ENCODE results near the gene A4GNT.
"Not testable (repeated sequence)": the region's sequence is repeated elsewhere in the genome, so short reads cannot be mapped to it uniquely, and the experiment has no call there.

A4GNT gene

DNA sequence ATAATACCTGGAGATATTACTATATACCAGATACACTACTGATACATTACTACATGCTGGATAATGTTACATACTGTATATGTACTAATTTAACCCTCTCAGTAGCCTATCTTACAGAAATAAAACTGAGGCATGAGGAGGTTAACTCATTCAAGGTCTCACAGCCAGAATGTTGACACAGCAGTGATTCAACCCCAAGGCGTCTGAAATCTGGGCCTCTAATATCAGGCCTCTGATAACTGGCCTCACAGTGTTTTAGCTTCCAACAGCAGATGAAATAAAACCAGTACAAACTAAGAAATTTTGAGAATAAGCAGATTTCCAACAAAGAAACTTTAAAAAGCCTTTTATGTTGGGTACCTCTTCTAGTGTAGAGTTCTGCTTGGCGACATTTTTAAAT lies 40.2 kb downstream of the A4GNT start:
- TF ChIP-seq, protein P1, sequence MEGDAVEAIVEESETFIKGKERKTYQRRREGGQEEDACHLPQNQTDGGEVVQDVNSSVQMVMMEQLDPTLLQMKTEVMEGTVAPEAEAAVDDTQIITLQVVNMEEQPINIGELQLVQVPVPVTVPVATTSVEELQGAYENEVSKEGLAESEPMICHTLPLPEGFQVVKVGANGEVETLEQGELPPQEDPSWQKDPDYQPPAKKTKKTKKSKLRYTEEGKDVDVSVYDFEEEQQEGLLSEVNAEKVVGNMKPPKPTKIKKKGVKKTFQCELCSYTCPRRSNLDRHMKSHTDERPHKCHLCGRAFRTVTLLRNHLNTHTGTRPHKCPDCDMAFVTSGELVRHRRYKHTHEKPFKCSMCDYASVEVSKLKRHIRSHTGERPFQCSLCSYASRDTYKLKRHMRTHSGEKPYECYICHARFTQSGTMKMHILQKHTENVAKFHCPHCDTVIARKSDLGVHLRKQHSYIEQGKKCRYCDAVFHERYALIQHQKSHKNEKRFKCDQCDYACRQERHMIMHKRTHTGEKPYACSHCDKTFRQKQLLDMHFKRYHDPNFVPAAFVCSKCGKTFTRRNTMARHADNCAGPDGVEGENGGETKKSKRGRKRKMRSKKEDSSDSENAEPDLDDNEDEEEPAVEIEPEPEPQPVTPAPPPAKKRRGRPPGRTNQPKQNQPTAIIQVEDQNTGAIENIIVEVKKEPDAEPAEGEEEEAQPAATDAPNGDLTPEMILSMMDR (IDR thresholded peaks at IDR 0.05; ENCODE audit: insufficient read depth, low read depth, low read length, missing control alignments), result no peak
- H3K4me3 ChIP-seq (ENCODE audit: low read length), result no peak overlapping the region
- DNase-seq (ENCODE audit: low read depth), result peak; percentile 56

DNA sequence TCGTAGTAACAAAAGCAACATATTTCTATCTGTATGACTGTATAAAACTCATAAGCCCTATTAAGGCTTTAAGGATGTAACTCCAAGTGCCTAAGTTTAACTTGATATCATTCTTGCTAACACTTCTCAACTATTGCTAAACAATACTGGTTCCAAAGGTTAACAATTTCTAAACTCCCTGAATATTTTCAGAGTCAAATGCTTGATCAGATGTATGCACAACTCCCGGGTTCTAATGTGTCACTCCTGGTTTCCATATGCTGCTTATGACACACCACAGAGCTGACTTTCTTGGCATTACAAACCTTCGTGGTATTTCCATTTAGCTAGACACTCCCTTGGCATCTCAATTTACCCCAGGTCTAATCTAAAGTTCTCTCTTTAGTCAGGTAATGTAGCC lies 43.1 kb downstream of the A4GNT start:
- no peak overlapping the region for H3K4me3 ChIP-seq (ENCODE audit: low read length)

DNA sequence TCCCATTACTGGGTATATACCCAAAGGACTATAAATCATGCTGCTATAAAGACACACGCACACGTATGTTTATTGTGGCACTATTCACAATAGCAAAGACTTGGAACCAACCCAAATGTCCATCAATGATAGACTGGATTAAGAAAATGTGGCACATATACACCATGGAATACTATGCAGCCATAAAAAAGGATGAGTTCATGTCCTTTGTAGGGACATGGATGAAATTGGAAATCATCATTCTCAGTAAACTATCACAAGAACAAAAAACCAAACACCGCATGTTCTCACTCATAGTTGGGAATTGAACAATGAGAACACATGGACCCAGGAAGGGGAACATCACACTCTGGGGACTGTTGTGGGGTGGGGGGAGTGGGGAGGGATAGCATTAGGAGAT lies 46.4 kb downstream of the A4GNT start:
- H3K4me3 ChIP-seq (ENCODE audit: low read length); DNase-seq (ENCODE audit: low read depth): not testable (repeated sequence)

More for the DNA sequence above, 43.1 kb downstream of the A4GNT start:
- TF ChIP-seq, protein P1 (IDR thresholded peaks at IDR 0.05; ENCODE audit: insufficient read depth, low read depth, low read length, missing control alignments), result no peak
- peak; percentile 90 for DNase-seq (ENCODE audit: low read depth)

DNA sequence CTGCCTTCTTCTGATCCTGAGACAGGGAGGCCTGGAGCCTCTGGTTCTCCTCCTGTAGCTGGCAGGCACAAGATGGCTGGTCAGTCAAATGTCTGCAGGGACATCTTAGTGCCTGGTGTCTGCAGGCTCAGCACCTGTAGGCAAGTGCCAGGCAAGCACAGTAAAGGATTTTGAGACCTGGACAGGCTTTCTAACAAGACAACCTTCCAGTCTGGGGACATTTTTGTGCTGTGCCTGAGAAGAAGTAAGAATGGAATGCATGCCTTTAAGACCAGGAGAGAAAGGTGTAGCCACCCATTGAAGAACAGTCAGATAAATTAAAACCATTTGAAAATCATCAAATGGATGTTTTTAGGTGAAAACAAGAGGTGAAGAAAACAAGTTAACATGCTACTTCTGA lies 48.0 kb downstream of the A4GNT start:
- TF ChIP-seq, protein P1 (IDR thresholded peaks at IDR 0.05; ENCODE audit: insufficient read depth, low read depth, low read length, missing control alignments), result no peak
- DNase-seq (ENCODE audit: low read depth), result no peak
- H3K4me3 ChIP-seq (ENCODE audit: low read length), result no peak overlapping the region

DNA sequence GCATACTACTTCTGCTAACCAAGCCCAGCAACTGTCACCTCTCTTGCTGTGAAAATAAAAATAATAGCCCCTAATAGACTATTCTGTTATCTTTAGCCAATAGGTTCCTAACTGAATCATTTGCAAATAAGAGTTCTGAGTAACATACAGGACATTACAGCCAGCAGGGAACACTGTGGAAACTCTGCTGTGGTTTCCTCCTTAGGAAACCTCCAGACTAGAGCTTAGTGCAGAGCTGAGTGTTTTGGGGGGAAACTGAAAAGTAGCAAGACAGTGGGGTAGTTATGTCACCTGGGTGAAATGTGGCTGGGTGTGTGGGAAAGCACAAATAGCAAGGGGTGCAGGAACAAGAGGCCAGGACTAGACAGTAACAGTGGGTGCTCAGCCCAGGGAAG lies 49.2 kb downstream of the A4GNT start:
- TF ChIP-seq, protein P1 (IDR thresholded peaks at IDR 0.05; ENCODE audit: insufficient read depth, low read depth, low read length, missing control alignments), result no peak
- no peak overlapping the region for H3K4me3 ChIP-seq (ENCODE audit: low read length)
- DNase-seq (ENCODE audit: low read depth), result no peak

DNA sequence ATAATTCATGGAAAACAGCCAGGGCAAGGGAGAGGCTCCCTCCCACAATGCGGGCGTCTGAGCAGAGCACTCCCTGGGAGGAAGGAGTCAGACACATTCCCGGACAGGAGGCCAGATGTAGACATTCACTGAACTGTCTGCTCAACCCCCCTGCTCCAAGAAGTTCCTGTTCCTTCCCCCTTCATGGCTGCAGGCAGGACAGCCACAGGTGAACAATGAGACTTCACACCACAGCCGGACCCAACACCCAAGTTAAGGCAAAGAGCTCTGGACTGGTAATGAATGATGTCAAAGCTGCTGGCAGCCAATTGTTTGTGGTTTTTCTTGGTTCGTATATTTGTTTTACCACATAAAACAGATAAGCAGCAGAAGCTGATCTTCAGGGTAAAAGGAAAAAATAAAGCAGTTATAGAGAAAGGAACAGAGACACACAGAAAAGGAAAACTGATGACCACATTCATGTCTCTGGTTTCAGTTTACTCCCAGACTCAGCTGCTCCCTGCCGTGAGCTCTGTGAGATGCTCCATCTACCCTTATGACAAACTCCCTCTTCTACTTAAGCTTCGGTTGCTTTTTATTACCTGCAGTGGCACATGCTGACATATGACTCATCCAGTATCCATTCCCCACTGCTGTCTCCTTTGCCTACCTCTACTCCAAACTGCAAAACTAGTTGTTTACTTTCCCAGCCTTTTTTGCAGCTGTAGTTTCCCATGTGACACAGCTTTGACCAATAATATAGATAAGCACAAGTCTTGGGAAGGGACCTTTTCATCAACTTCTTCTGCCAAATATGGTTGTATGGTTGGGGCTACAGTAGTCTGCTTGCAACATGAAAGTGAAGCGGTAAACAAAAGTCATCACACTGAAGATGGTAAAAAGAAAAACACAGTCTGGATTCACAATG lies 49.9 kb downstream of the A4GNT start:
- peak; percentile 84 for DNase-seq (ENCODE audit: low read depth)
- H3K4me3 ChIP-seq (ENCODE audit: low read length), result no peak overlapping the region
- TF ChIP-seq, protein P1 (IDR thresholded peaks at IDR 0.05; ENCODE audit: insufficient read depth, low read depth, low read length, missing control alignments), result no peak

DNA sequence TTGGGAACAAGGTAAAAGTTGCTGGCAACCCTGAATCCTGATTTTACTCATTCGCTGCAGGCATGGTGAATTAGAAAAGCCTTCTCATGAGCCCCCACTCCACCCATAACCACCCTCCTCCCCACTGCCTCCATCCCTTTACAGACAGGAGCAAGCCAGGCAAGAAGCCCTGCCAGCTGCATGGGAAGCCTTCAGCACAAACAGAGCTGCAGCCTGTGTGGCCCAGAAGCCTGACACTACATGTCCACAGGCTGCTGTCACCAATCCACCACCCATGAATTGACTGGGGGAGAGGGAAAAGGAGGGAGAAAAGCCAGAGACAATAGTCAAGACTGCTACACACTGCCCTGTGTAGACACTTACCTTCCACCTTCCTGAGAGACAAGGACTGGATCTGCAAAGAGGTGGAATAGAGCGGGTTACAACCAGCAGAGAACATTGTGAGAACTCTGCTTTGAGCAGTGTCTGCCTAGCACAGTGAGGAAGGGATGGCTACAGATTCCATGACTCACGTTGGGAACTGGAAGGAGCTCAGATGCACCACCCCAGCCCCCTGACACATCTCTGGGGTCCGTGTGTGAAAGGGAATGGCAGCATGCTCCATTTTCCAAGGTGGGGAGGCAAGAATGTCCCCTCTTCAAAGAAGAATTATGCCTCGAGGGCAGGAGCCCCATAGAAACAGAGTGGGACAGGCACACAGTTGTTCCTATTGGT lies 50.7 kb downstream of the A4GNT start:
- no peak overlapping the region for H3K4me3 ChIP-seq (ENCODE audit: low read length)
- TF ChIP-seq, protein P1 (IDR thresholded peaks at IDR 0.05; ENCODE audit: insufficient read depth, low read depth, low read length, missing control alignments), result no peak
- peak; percentile 56 for DNase-seq (ENCODE audit: low read depth)

All from epithelial cell of esophagus (primary cell).